DMS153 (cell line): ENCODE results near the gene DOCK9.

Experiments used
- DNase-seq: peaks from one replicate; lab custom pipeline; 2025; lab: John Stamatoyannopoulos, UW

Gene DOCK9

GRCh38 chr13:98947925-98948324 is 29.9 kb downstream of the DOCK9 start:
- DNase-seq: no peak

DNA sequence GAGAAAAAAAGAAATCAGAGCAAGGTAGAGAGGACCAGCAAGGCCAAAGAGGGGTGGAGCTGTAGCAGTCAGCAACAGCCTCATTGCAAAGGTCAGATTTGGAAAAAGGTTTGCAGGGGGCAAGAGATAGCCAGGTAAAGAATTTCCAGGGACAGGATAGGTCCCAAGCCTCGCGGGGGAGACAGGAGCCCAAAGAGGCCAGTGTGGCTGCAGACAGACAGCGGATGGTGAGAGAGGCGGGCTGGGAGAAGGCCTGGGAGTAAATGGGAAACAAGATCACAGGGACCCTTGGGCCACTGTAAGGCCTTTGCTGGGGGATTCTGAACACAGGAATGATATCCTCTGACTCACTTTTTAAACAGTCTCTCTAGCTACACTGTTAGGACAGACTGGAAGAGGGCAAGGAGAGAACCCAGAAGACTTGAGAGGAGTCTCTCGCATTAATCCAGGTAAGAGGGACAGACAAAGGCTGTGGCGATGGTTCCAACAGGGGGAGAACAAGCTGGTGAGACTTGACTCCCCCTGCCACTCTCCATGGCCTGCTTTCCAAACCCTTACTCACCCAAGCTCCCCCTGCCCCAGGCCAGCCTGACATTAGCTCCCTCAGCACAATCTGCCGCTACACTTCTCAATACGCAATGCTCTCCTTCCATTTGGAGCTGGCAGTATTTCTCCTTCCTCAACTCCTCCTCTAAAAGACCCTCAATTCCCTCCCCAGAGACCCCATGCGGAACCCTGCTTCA is 31.8 kb downstream of the DOCK9 start:
- DNase-seq: no peak

DNA sequence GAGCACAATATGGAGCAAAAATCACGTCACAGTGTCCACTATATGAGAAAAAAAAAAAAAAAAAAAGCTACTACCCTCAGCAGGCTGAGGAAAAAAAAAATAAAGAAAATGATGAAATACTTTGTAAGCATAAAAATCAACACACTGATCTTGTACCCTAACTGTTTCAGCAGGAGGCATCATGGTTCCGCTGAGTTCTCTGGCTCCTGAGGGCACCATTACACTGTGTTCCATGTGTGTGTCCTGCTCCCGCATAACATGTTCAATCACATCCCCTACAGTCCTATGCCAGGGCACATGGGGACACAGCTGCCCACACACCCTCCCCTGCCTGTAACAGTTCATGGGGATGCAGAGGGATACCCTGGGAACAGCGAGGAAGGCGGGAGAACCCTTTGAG is 33.5 kb downstream of the DOCK9 start:
- no peak for DNase-seq

- no peak for DNase-seq
Measured at GRCh38 chr13:98942997-98943396, 34.9 kb downstream of the DOCK9 start.

DNA sequence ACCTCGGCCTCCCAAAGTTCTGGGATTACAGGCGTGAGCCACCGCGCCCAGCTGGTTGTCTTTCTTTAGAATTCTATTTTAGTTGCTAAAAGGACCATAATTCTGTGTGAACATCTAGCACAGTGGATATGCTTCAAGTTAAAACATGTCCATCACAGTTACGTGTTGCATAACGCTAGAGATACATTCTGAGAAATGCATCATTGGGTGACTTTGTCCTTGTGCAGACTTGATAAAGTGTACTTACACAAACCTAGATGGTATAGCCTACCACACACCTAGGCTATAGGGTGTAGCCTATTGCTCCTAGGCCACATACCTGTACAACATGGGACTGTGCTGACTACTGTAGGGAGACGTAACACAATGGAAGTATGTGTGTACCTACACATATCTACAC is 35.4 kb downstream of the DOCK9 start:
- no peak for DNase-seq

DNA sequence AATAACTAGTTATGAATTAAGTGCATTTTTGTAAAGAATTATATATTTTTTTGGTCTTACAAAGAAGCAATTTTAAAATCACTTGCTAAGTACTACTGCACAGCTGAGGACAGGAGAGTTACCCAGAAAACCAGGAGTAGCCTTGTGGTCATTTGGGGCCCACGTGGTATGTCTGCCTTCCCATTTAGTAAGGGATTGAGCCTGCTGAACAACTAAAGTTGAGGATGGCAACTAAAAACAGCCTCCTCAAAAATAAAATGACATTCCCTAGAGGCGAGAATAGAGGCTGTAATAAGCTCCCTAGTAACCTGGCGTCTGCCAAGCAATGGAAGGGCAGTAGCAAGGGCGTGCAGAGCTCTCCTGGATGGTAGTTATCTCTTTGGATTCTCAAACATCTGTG is 36.3 kb downstream of the DOCK9 start:
- DNase-seq: no peak

DNA sequence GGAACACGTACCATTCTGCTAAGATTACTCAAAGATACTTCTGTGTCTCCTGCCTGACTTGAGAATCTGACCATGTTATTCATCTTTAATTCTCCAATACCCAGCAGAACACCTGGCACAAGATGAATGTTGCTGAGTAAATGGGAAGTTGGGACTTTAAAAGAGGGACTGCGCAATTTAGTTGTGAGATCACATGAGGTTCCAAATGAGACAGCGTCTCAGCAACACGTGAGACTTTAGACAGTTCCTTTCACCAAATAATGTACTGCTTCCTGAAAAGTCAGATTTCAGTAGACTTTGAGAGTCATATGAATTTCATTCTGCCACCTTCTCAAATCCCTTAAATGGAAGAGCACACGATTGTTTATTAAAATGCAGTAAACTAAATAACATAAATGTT is 36.7 kb downstream of the DOCK9 start:
- no peak for DNase-seq

GRCh38 chr13:98940325-98941001 is 37.4 kb downstream of the DOCK9 start:
- no peak for DNase-seq

GRCh38 chr13:98939660-98940191 is 38.1 kb downstream of the DOCK9 start:
- no peak for DNase-seq

GRCh38 chr13:98938801-98939200 is 39.1 kb downstream of the DOCK9 start:
- DNase-seq: no peak

GRCh38 chr13:98937911-98938381 is 39.9 kb downstream of the DOCK9 start:
- no peak for DNase-seq

- no peak for DNase-seq
Measured at GRCh38 chr13:98934243-98934642, 43.6 kb downstream of the DOCK9 start.

- no peak for DNase-seq
Measured at GRCh38 chr13:98930151-98930591, 47.7 kb downstream of the DOCK9 start.

DNA sequence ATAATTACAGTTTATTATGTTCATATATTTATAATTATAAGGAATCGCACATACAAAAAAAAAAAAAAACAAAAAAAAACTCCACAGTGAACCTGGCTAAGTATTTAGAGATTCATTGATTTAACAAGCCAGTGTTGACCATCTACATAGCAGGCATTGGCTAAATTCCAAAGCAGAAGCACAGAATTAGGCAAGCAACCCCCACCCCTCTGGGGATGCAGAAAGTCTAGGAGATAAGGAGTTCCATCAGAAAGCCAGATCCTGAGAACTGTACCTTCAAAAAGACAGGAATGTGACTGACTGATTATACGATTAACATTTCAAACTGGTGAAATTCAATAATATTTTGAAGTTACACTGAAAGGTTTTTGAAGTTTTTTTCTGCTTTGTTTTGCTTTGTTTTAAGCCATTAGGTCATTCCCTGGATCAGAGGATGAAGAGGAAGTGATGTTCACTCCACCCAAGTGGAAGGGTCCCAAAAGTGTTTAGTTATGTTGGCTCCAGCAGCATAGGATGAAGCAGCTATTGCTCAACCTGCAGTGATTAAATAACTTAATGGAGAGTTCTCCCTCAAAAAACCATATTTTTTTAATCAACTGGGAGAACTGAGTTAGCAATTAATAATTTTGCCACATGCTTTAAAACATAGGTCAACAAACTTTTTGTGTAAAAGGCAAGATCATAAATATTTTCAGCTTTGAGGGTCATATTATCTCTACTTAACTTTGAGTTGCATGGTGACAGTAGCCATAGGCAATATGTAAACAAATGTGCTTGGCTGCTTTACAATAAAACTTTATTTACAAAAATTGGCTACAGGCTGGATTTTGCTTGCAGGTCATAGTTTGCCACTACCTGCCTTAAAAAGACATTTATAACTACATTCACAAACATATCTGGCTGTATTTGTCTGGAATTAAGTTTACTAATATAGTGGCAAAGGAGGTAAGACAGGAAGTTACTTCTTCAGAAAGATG is 49.6 kb downstream of the DOCK9 start:
- no peak for DNase-seq

DNA sequence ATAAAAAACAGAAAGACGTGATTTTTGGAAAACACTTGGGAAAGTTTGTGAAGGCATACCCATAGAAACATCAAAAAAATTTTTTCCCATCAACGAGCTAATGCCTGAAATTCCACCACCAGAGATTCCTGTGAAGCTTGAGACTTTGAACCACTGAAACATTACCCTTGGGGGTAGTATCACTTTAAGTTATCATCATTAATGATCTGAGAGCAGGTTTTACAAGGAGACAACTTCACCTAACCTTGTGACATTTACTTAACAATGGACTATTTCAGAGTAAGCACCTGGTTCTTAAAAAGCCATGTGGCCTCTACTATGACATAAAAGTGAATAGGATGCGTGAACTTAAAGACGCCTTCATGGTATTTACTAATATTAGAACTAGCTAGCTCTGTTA is 51.9 kb downstream of the DOCK9 start:
- DNase-seq: no peak

DNA sequence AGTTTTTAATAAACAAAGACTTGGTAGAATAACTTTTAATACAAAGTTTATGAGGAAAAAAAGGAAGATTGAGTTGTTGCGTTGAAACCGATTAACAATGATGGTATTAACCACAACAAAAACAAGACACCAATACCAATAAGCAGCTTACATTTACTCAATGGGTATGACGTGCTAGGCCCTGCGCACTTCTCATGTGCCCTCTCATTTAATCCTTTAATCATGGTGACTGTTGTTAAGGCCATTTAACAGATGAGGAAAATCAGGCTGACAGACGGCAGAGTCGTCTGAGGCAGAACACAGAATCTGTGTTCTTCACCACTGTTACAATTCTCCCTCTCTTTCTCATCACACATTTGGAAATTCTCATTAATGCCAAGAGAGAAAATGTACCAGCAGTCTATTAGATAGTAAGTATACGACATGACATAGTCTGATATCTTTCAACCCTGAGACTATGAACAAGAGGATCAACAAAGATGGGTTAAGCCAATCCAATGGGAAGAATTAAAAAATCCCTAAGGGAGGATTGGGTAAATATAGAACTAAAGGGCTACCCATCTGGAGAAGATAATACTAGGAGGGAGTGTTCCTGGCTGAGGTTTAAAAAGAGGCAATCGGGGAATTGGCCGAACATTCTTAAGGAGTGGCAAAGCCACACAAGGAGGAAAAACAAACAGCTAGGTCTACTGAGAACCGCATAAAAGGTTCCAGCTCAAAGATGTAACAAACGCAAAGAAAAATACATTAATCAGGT is 54.0 kb downstream of the DOCK9 start:
- DNase-seq: no peak

DNA sequence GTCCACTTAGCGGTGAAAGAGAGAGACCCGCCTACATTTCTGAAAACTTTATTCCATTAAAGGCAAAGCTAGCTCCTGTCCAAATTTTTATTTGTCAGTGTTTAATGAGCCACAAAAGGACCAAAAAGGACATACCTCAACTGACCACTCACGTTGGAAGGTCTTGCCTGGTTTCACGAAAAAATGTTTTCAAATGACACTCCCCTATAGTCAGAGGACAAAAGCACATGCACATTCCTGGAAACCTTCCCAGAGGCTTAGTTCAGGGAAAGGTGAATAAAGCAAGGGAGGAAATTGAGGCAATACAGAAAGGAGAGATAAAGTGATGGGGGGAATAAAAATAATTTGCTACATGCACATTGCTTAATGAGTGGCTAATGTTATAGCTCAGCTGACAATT is 55.6 kb downstream of the DOCK9 start:
- DNase-seq: no peak

- DNase-seq: no peak
Measured at GRCh38 chr13:98921786-98922185, 56.1 kb downstream of the DOCK9 start.

DNA sequence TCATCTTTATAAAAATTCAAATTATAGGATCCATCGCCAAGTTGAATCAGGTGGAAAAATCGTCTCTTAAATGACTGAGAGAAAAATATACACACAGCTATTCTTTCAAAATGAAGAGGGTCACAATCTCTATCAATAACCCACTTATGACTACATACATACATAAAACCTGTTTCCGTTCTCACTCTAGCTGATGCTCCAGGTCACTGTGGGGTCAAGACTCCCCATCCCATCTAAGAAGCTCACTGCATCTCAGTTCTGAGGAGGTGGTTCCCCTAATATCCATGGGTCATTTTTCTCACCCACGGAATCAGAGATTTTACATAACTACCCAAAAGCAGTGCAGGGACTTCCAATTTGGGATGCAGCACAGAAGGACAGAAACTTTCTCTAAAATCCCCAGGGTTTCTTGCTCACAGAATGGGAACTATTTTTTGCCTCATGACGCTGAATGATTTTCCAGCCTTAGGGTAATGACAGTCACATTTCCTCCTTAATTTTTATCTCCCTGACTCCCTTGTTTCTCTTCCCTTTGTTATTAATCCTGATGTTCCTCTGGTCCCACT is 56.8 kb downstream of the DOCK9 start:
- DNase-seq: no peak

- no peak for DNase-seq
Measured at GRCh38 chr13:98919566-98919965, 58.3 kb downstream of the DOCK9 start.

DNA sequence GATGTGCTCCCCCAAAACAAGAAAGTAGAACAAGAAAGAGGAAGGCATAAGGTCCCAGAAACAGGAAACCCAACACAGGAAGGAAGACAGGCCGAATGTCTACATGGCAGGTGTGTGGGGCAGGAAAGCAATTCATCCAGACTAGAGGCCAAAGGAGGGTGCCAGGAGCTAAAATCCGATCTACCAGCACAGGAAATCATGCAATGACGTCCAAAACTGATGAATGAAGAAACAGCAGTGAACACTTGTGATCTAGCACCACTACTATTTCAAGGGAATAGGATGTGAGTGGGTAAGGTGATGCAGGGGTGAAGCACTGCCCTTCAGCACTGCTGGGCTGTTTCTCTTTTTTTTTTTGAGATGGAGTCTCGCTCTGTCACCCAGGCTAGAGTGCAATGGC is 59.1 kb downstream of the DOCK9 start:
- no peak for DNase-seq
